NCI-H1694 treated with DMSO at 0.1 percent for 48 hours (cell line): ENCODE results near the gene SLC29A1.
"Not testable (repeated sequence)": the region's sequence is repeated elsewhere in the genome, so short reads cannot be mapped to it uniquely, and the experiment has no call there.

Experiments used
- DNase-seq: peaks from one replicate; lab custom pipeline; 2025; lab: John Stamatoyannopoulos, UW

The SLC29A1 gene

DNA sequence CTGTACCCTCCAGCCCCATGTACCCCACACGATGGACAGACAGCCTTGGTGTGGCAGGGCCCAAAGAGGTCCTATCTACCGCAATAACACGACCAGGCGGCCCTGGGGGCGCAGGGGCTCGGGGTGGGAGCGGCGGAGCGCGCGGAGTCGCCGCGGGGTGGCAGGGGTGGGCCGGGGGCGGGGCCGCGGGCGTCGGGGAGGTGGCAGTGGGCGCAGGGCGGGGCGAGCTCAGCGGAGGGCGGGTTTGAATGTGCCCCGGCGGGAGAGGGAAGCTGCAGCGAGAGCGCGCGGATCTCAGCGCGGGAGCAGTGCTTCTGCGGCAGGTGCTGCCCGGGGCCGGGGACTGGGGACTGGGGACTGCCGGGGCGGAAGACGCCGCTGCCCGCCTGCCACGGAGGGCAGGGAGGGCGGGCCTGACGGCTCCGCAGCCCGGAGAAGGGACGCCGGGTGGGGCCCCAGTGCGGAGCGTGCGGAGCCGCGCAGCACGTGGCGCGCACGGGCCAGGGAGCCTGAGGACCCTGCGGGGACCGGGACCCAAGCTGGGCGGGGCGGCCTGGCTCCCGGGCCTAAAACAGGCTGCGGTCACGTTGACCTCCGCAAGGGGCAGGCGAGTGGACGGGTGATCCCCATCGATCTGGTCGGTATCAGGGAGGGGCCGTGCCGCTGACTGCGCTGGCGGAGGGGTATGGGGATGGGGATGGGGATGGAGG lies at the start of gene SLC29A1:
Gene SLC29A1 (plus strand): TSS at position 277 of the 710 bp plus-strand sequence. CDS start 3,719 bp downstream, outside the sequence.
- peak; percentile 38 for DNase-seq

DNA sequence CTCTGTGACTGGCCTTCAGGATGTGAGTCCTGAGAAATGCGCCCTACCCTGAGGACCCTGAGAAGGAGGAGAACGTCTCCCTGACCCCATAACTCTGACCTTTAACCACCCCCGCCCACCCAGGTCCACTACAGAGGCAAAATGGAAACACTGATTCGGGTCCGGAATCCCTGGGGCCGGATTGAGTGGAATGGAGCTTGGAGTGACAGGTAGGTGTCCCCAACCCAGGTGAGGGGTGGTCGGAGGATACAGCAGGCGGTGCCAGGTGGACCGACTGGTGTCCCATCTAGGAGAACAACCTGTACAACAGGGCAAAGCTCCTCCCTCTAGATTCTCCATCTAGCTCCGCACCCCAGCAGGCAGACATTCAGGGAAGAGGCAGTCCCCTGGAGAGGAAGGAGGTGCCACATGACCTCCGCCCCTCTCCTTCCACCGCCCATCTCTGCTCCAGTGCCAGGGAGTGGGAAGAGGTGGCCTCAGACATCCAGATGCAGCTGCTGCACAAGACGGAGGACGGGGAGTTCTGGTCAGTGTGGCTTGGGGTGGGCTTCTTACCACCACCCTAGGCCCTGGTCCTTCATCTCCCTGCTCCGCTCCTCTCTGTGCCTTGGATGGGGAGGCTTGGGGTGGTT lies 47.1 kb upstream of the SLC29A1 start:
- no peak for DNase-seq

DNA sequence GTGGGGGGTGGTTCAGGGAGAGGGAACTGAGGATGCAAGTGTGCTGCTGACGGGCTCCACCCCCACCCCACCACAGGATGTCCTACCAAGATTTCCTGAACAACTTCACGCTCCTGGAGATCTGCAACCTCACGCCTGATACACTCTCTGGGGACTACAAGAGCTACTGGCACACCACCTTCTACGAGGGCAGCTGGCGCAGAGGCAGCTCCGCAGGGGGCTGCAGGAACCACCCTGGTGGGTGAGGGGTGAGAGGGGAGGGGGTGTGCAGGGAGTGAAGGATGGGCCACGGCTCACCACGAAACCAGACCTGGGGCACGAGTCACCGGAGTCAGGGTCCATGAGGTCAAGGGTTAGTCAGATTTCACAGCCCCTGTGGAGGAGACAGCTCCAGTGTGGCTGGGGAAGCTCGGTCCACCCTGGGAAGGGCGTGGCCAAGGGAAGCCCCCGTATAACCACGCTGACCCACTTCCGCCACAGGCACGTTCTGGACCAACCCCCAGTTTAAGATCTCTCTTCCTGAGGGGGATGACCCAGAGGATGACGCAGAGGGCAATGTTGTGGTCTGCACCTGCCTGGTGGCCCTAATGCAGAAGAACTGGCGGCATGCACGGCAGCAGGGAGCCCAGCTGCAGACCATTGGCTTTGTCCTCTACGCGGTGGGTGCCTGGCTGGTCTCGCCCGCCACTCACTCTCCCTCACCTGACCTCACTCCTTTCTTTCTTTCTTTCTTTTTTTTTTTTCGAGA lies 46.5 kb upstream of the SLC29A1 start:
- no peak for DNase-seq

DNA sequence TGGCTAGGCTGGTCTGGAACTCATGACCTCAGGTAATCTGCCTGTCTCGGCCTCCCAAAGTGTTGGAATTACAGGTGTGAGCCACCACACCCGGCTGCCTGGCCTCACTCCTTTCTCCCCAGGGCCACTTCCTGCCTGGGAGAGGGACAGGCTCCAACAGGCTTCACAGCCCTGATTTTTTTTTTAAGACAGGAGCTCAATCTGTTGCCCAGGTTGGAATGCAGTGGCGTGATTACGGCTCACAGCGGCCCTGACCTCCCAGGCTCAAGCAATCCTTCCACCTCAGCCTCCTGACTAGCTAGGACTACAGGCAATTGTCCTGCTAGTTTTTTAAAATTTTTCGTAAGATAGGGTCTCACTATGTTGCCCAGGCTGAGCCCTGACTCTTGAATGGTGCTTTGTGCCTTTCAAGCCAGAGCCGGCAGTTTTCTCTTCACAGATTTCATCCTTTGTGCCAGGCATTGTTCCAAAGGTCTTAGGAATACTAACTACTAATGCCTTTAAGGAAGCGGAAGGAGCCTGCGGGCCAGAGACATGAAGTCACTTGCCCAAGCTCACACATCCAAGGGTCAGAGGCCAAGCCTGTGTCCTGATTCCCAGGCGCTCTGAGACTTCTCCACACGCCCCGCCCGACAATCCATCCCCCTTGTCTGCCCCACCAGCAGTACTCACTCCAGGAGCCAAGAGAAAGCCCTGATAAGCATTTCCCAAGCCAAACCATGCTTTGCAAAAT lies 45.5 kb upstream of the SLC29A1 start:
- DNase-seq: no peak

DNA sequence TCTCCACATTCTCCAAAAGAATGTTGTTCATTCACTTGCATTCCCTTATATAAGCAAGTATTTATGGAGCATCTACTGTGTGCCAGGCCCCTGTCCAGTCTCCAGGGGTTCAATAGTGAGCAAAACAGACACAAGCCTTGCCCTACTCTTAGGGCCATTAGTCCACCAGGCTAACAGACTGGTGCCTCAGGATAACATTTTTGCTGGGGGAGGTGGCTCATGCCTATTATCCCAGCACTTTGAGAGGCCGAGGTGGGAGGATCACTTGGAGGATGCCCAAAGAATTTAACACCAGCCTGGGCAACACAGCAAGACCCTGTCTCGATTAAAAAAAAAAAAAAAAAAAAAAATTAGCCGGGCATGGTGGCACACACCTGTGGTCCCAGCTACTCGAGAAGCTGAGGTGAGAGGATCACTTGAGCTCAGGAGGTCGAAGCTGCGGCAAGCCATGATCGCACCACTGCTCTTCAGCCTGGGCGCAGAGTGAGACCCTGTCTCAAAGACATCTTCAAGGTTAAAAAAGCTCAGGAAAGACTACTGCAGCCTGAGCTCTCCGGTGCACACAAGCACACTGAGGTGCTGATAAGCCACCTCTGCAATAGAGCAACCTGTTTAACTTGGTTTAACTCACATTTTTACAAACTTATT lies 44.8 kb upstream of the SLC29A1 start:
- DNase-seq: no peak

DNA sequence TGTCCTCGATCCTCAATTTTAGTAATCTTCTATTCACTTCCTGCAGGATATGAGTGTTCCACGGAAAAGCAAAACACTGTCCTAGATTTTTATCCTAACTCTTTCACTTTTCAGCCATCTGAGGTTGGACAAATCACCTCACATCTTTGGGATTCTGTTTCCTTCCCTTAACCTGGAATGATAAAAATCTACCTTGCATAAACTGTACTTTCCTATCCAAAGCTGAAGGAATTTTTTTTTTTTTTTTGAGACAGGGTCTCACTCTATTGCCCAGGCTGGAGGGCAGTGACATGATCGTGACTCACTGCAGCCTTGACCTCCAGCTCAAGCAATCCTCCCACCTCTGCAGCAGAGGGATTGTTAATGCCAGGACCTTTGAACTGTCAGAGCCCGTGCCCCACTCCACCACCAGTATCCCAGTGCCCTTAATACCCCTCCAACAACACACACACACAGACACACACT lies 44.3 kb upstream of the SLC29A1 start:
- no peak for DNase-seq

DNA sequence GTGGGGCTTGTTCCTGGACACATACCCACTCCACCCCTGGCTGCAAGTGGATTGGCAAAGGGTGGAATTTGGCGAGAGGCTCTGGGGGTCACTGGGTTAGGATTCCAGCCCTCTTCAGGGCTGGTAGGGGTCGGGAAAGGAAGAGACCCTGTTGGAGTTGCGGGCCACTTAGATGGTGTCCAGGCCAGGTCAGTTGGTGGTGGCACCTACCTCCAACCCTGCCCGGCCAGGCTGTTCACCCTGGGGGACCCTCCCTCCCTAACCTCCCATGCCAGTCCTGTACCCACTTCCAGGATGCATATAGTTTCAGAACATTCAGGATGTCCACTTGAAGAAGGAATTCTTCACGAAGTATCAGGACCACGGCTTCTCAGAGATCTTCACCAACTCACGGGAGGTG lies 43.7 kb upstream of the SLC29A1 start:
- no peak for DNase-seq

DNA sequence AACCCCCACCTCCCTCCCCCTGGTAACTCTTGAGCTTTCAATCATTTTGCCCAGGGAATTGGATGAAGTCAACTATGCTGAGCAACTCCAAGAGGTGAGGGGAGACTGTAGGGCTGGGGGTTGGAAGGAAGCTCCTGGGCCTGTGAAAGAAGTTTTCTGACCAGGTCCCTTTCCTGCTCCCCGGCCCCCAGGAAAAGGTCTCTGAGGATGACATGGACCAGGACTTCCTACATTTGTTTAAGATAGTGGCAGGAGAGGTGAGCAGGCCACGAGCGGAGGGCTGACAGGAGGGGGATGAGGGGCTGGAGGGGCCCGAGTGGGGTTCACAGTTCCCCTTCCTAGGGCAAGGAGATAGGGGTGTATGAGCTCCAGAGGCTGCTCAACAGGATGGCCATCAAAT lies 43.0 kb upstream of the SLC29A1 start:
- DNase-seq: no peak

DNA sequence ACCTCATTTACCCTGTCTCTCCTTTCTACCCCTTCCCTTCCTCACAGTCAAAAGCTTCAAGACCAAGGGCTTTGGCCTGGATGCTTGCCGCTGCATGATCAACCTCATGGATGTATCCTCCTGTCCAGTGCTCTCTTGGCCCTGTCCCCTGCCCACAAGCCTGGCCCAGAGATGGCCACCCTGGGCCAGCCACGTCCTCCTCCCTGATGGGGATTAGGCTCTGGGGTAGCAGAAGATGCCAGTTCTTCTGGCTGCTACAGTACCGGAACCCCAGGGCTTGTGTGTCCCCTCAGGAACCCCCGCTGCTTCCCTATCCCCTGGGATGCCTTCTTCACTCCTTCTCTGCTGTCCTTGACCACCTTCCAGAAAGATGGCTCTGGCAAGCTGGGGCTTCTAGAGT lies 42.5 kb upstream of the SLC29A1 start:
- no peak for DNase-seq

DNA sequence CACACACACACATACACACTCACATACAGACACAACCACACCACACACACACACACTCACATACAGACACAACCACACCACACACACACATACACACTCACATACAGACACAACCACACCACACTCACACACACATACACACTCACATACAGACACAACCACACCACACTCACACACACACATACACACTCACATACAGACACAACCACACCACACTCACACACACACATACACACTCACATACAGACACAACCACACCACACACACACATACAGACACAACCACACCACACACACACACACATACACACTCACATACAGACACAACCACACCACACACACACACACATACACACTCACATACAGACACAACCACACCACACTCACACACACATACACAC lies 41.6 kb upstream of the SLC29A1 start:
- not testable (repeated sequence) for DNase-seq

DNA sequence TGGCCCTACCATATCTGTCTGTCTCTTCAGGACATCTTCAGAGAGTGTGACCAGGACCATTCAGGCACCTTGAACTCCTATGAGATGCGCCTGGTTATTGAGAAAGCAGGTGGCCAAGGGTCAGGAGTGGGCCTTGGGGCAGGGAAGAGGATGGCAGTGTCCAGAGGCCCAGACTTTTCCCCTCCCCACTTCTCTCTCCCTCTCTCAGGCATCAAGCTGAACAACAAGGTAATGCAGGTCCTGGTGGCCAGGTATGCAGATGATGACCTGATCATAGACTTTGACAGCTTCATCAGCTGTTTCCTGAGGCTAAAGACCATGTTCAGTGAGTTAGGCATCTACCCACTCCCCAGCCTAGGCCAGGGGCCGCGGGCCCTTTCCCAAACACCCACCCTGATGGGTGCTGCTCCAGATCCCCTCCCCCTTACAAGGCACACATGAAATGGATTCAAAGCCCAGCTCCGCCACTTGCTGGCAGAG lies 40.4 kb upstream of the SLC29A1 start:
- DNase-seq: no peak

DNA sequence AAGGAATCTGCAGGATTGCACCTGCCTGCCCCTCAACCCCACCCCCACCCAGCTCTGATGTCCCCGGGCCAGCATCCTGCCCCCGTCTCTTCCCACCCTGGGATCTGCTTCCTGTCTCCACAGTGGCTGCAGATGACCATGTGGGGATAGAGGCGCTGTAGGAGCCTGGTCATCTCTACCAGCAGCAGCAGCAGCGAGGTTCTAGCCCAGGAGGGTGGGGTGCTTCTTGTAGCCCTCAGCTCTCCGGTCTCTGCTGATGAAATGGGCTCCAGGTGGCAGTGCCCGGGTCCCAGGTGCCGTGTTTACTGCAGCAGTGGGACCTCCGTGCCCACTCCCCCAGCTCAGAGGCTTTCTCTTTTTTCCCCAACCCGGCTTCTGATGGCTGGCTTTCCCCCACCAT lies 39.6 kb upstream of the SLC29A1 start:
- no peak for DNase-seq

DNA sequence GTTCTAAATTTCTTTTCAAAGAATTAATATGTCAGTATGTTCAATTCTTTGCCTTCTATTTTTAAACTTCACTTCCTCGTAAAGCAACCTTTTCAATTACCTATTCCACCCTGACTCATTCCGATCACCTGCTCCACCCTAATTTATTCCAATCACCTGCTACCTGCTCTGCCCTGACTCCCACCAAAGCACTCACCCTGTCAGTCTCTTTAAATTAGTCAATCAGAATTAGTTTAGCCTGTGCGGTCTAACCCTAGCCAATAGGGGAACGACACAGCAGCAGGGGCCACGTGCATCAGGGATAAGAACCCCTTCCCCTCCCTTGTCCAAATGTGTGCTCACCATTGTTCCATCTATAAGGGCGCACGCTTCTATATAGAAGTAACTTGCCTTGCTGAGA lies 38.0 kb upstream of the SLC29A1 start:
- DNase-seq: not testable (repeated sequence)

DNA sequence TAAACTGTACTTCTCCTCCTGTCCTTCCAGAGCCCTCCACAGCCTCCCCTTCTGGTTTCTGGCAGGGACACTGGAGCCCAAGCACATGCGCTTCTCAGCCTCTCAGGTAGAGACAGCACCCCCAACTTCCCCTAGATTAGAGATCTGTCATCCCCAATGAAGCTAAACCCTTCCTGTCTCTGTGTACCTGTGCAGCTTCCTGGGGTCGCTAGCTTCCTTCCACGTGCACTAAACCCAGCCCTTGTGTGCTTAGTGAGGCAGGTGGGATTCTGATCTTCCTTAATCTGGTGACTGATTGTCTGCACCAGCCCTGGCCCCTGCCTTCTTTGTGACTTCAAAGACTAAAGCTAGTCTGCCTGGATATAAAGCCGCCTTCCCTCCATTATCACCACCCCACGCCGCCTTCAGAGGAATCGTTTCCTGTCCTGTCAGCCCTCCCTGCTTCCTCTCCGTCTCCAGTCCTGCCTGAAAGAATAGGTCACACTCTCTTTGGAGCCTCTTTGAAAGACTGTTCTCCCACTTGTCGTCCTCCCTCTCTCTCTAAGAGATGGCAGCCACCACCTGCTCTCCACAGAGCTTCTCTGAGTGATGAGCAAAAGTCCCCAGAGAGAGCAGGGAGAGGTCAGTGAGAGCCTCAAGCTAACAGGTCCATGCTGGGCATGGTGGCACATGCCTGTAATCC lies 37.3 kb upstream of the SLC29A1 start:
- DNase-seq: no peak

DNA sequence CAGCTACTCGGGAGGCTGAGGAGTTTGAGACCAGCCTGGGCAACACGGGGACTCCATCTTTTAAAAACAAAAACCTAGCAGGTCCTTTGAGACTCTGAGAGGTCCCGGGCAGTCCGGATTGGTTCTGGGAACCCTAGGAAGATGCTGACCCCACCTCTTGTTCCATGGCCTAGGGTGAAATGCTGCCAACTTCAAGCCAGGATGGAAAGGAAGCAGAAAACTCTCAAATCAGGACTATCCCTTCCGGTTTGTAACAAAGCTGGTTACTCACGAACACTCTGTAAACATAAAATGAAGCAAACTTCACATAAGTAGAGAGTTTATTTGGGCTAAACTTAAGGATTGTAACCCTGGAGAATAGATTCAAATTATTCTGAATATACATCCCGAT lies 36.8 kb upstream of the SLC29A1 start:
- no peak for DNase-seq

DNA sequence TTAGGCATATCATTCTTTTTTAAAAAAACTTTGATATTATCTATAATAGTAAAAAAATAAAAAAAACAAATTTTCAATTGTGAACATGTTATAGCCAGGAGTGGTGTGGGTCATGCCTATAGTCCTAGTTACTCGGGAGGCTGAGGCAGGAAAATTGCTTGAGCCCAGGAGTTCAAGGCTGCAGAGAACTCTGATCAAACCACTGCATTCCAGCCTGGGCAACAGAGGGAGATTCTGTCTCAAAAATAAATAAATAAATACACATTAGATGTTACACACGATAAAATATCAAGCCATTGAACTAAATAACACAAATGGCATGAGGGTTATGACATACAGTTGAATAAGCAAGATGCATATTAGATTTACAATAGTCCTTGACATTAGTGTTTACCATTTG lies 34.6 kb upstream of the SLC29A1 start:
- no peak for DNase-seq

DNA sequence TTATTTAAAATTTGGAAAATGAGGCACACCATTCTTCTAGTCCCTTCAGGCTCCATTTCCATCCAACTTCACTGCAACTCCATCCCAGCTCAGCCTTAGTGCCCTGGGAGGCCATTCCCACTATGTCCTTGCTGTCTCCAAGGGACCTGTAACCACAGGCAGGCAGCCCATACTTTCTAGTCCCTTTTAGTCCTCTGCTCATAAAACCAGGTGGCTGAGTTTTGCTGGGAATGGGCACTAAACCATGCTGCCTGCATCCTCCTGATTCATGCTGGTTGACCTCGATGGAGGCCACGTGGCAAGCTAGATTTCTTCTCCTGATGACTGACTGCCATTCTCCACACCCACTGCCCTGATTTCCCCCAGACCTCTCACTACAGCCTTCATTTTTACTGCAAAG lies 34.1 kb upstream of the SLC29A1 start:
- no peak for DNase-seq

DNA sequence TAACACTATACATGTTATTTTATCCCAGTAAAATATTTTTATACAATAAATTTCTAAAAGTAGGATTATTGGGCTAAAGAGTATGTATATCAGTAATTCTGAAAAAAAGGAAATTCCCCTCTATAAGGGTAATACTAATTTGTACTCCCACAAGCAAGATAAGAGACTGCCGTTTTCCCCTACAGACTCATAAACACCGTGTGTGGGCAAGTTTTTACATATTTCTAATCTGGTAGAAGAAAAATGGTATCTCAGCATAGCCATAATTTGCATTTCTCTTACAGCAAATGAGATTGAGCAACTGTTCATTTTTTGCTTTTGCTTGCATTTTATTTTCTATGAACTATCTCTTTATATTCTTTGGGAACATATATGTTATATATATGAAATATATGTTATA lies 32.7 kb upstream of the SLC29A1 start:
- DNase-seq: no peak

DNA sequence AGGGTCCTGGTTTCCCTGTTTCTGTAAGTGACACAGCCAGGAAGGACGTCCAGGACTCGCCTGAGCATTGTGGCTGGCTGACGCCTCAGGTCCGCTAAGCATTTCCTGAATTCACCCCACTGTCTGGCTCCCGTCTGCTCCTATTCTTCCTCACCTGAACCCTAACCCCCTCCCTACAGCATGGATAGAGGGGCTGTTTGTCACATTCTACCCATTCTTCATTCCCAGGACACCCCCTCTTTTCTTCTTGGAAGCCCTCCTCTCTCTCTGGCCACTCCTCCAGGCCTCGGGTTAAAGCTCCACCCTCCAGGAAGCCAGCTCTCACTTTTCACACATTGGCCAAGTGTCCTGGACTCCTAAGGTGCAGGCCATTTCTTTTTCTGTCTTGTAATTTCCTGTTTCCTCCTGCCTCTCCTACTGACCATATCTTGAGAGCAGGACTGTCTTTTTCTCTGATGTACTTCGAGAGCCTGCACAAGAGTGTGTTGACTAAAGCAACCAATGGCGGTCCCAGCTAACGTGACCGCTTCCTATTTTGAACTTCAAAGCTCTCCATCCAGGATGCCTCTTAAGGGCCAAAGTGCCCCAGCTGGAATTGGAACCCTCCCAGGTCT lies 30.9 kb upstream of the SLC29A1 start:
- no peak for DNase-seq

DNA sequence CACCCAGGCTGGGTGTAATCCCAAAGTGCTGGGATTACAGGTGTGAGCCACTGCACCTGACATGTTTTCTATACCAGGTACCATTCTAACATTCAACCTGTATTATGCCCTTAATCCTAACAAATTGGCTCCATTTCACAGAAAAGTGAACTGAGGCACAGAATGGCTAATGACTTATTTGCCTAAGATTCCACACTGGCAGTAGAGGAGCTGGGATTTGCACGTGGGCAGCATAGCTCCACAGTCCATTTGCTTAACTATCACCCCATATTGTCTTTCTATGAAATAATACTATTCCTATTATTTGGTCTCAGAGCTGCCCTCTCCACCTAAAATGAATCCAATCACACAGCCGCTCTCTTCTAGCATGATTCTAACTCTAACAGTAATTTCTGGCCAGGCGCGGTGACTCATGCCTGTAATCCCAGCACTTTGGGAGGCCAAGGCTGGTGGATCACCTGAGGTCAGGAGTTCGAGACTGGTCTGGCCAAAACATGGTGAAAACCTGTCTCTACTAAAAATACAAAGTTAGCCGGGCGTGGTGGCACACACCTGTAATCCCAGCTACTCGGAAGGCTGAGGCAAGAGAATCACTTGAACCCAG lies 30.0 kb upstream of the SLC29A1 start:
- DNase-seq: no peak
